ENCODE measurements around the gene GLG1. TPM values are rescaled to one million over a fixed set of nuclear protein-coding genes. Genes with fewer than 3 reads are reported as not detected.

Gene GLG1
- total and polyA plus RNA-seq, 2 donors (not counting 3 experiments of a cell fraction or from before 2014, with no cell fraction given) = 86.3 to 165 TPM

GRCh38 chr16:74627506-74628220, 20.7 kb upstream of the GLG1 start:
- no peak for DNase-seq (ENCODE audit: low read depth, low spot score)
- CTCF ChIA-PET = no interaction called here
- H3K27me3 ChIP-seq (ENCODE audit: control insufficient read depth in 2 of 2, insufficient read depth in 2 of 2, low read length in 2 of 2) = no peaks in the 10 kb centered on the region
- peaks cover 32 to 42% of the 10 kb centered on the region in 2 experiments for H3K36me3 ChIP-seq (ENCODE audit: control insufficient read depth in 2 of 2, extremely low read depth in 1 of 2, insufficient read depth in 2 of 2, low read length in 2 of 2)
- TF ChIP-seq CTCF (IDR thresholded peaks at IDR 0.05; ENCODE audit: extremely low read depth in 1 of 2, insufficient read depth in 1 of 2, low read depth in 1 of 2, low read length in 2 of 2) = no peak
- no peak for TF ChIP-seq MAX (IDR thresholded peaks at IDR 0.05; ENCODE audit: insufficient read depth, insufficient read length)
- no peak for TF ChIP-seq JUN (IDR thresholded peaks at IDR 0.05; ENCODE audit: borderline replicate concordance, insufficient read depth, insufficient read length, low read depth)
- TF ChIP-seq EZH2 (IDR thresholded peaks at IDR 0.05; ENCODE audit: borderline replicate concordance, low read depth, low read length, severe bottlenecking) = no peak
- TF ChIP-seq MYC (IDR thresholded peaks at IDR 0.05; ENCODE audit: low read depth, low read length) = no peak
- TF ChIP-seq POLR2AphosphoS5 (IDR thresholded peaks at IDR 0.05; ENCODE audit: insufficient read depth, low read depth, low read length) = no peak
- no peak for TF ChIP-seq POLR2A (IDR thresholded peaks at IDR 0.05; ENCODE audit: low read depth, low read length)
- no peak for TF ChIP-seq GATA2 (IDR thresholded peaks at IDR 0.05; ENCODE audit: insufficient read depth, insufficient read length, low read depth, low read length)
- TF ChIP-seq FOS (IDR thresholded peaks at IDR 0.05; ENCODE audit: borderline replicate concordance, insufficient read depth, low read length) = no peak
- H4K20me1 ChIP-seq (replicated peaks; ENCODE audit: control insufficient read depth, extremely low read depth, insufficient read depth, low read length) = no peaks in the 10 kb centered on the region
- POLR2A ChIA-PET = no interaction called here
- no peaks in the 10 kb centered on the region for H3K79me2 ChIP-seq (ENCODE audit: control insufficient read depth, insufficient read depth, low read length)
- FAIRE-seq = no peak
- no peak overlapping the region for H3K9ac ChIP-seq (replicated peaks; ENCODE audit: extremely low read depth, insufficient read depth, low read length)
- intact Hi-C loops (cut with micrococcal nuclease) = no loop called here
- no peak overlapping the region for H3K4me2 ChIP-seq (ENCODE audit: insufficient read depth, low read length)
- dilution Hi-C loops (cut with MboI; ENCODE audit: extremely low pct_ligation_motif_present, low sequenced_read_pairs) = no loop called here
- H3K27ac ChIP-seq (ENCODE audit: insufficient read depth, low read depth, low read length) = no peak overlapping the region
- no peak overlapping the region for H3K4me3 ChIP-seq (replicated peaks in 1 of 3; ENCODE audit: insufficient read depth in 1 of 3, low read depth in 1 of 3, low read length in 3 of 3)
- no peaks in the 10 kb centered on the region for H3K9me1 ChIP-seq (replicated peaks; ENCODE audit: control insufficient read depth, extremely low read depth, insufficient read depth, low read length)
- BruUV-seq (replicated peaks) = no TSS peak
- no peak overlapping the region for H2AFZ ChIP-seq (ENCODE audit: low read depth, low read length)
- no peaks in the 10 kb centered on the region for H3K9me3 ChIP-seq (replicated peaks; ENCODE audit: control insufficient read depth, insufficient read depth, low read length)
- H3K4me1 ChIP-seq (ENCODE audit: control insufficient read depth, extremely low read depth, insufficient read depth, low read length) = no peaks in the 10 kb centered on the region

Measured in endothelial cell of umbilical vein (primary cell).